SK-N-SH treated with all-trans-retinoic acid at 6 μM for 48 hours (cell line): Measurements from ENCODE around the gene CRAT.

Experiments
- GLIS3 ChIP-seq: fragments of 250-450 bp; sonication (Bioruptor Pico); IDR thresholded peaks from 2 replicates; pipeline ENCODE4 v1.5.0; 2020; ENCODE audit warnings: mild to moderate bottlenecking, moderate library complexity
- PPARA ChIP-seq: fragments of 250-450 bp; sonication (Bioruptor Pico); IDR thresholded peaks from 2 replicates; pipeline ENCODE4 v1.5.0; 2020; ENCODE audit warnings: mild to moderate bottlenecking, borderline replicate concordance
- SNAI2 ChIP-seq: fragments of 250-450 bp; sonication (Bioruptor Pico); IDR thresholded peaks from 2 replicates; pipeline ENCODE4 v1.5.0; 2020; ENCODE audit warnings: mild to moderate bottlenecking, moderate library complexity
- ZNF8 ChIP-seq: fragments of 450-650 bp; formaldehyde crosslinking; IDR thresholded peaks from 2 replicates; pipeline ENCODE4 v1.5.0; 2020; ENCODE audit warnings: mild to moderate bottlenecking, moderate library complexity
- TF ChIP-seq, protein P1 (sequence below): fragments of 250-450 bp; sonication (Bioruptor Pico); IDR thresholded peaks from 2 replicates; pipeline ENCODE4 v1.5.1; 2021; ENCODE audit warnings: mild to moderate bottlenecking, moderate library complexity
- TF ChIP-seq, protein P2 (sequence below): fragments of 250-450 bp; sonication (Bioruptor Pico); IDR thresholded peaks from 2 replicates; pipeline ENCODE4 v1.8.0; 2020; ENCODE audit warnings: mild to moderate bottlenecking, moderate library complexity, borderline replicate concordance

DNA sequence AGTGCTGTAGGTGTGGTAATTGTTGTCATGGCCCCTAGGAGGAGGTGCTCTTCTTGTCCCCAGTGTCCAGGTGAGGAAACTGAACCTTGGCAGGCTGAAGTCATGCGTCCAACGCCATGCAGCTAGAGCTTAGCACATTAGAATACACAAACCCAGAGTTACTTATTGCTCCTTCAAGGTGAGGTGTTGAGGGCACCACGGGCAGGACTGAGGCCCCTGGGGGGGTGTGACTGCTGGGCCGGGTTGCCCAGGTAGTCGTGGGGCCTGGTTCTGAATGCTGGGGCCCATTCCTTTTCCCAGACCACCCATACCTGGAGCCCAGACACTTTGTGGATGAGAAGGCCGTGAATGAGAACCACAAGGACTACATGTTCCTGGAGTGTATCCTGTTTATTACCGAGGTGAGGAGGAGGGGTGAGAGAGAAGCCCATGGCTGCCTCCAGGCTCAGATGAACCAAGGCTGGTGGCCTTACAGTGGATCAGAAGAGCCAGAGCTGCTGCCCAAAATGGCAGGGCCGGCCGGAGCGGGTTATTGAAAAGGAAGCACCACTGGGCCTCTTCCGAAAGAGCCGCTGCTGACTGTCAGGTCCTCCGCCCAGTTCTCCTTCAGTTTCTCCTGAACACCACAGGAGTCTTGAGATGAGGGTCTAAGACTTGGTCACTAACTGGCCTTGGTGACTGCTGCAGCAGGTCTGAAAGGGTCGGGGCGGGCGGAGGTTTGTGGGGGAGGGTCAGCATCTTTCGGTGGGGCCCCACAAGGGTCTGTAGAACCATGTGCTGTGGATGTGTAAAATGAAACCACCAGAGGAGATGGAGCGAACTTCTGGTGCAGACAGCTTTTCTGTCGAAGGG is 26.9 kb upstream of the CRAT start:
- TF ChIP-seq GLIS3 (CRISPR knock-in tag) (no peak), SNAI2 (CRISPR knock-in tag) (no peak), ZNF8 (no peak), PPARA (CRISPR knock-in tag) (no peak)
- TF ChIP-seq, protein P1, sequence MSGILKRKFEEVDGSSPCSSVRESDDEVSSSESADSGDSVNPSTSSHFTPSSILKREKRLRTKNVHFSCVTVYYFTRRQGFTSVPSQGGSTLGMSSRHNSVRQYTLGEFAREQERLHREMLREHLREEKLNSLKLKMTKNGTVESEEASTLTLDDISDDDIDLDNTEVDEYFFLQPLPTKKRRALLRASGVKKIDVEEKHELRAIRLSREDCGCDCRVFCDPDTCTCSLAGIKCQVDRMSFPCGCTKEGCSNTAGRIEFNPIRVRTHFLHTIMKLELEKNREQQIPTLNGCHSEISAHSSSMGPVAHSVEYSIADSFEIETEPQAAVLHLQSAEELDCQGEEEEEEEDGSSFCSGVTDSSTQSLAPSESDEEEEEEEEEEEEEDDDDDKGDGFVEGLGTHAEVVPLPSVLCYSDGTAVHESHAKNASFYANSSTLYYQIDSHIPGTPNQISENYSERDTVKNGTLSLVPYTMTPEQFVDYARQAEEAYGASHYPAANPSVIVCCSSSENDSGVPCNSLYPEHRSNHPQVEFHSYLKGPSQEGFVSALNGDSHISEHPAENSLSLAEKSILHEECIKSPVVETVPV, result no peak
- TF ChIP-seq, protein P2, sequence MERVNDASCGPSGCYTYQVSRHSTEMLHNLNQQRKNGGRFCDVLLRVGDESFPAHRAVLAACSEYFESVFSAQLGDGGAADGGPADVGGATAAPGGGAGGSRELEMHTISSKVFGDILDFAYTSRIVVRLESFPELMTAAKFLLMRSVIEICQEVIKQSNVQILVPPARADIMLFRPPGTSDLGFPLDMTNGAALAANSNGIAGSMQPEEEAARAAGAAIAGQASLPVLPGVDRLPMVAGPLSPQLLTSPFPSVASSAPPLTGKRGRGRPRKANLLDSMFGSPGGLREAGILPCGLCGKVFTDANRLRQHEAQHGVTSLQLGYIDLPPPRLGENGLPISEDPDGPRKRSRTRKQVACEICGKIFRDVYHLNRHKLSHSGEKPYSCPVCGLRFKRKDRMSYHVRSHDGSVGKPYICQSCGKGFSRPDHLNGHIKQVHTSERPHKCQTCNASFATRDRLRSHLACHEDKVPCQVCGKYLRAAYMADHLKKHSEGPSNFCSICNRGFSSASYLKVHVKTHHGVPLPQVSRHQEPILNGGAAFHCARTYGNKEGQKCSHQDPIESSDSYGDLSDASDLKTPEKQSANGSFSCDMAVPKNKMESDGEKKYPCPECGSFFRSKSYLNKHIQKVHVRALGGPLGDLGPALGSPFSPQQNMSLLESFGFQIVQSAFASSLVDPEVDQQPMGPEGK, result no peak
